KMS-11 (cell line): Measurements from ENCODE around the gene IL34.

Experiments
- H2AFZ ChIP-seq: fragments of 200-600 bp; sonication (generic); 2 replicates; pipeline ENCODE4 v1.6.1; 2016; ENCODE audit warnings: antibody characterized with exemption, mixed run types, low read depth
- H3K27ac ChIP-seq: fragments of 200-600 bp; sonication (generic); 2 replicates; pipeline ENCODE4 v1.6.1; 2016; ENCODE audit warnings: mild to moderate bottlenecking, mixed run types
- H3K27me3 ChIP-seq: fragments of 200-600 bp; sonication (generic); 2 replicates; pipeline ENCODE4 v1.6.1; 2017; ENCODE audit warnings: mild to moderate bottlenecking, low read depth, mixed run types, moderate library complexity; ENCODE audit not compliant: insufficient read depth
- H3K36me3 ChIP-seq: fragments of 200-600 bp; sonication (generic); 2 replicates; pipeline ENCODE4 v1.6.1; 2017; ENCODE audit warnings: mild to moderate bottlenecking, mixed run types; ENCODE audit not compliant: insufficient read depth
- H3K4me1 ChIP-seq: fragments of 200-600 bp; sonication (generic); 2 replicates; pipeline ENCODE4 v1.6.1; 2016; ENCODE audit warnings: mild to moderate bottlenecking, low read depth, mixed run types; ENCODE audit not compliant: poor library complexity, severe bottlenecking
- H3K4me2 ChIP-seq: fragments of 200-600 bp; sonication (generic); 2 replicates; pipeline ENCODE4 v1.7.0; 2016; ENCODE audit warnings: mild to moderate bottlenecking, mixed run types
- H3K4me3 ChIP-seq: fragments of 200-600 bp; sonication (generic); IDR thresholded peaks from 2 replicates; pipeline ENCODE4 v1.6.1; 2017; ENCODE audit warnings: low read depth, low read length, mixed read lengths; ENCODE audit not compliant: insufficient read depth
- H3K79me2 ChIP-seq: fragments of 200-600 bp; sonication (generic); 2 replicates; pipeline ENCODE4 v1.6.1; 2016; ENCODE audit warnings: low read depth, mixed run types; ENCODE audit not compliant: insufficient read depth
- H3K9ac ChIP-seq: fragments of 200-600 bp; sonication (generic); 2 replicates; pipeline ENCODE4 v1.6.1; 2016; ENCODE audit warnings: mild to moderate bottlenecking, mixed run types
- H4K20me1 ChIP-seq: fragments of 200-600 bp; sonication (generic); 2 replicates; pipeline ENCODE4 v1.6.1; 2016; ENCODE audit warnings: mild to moderate bottlenecking, mixed run types; ENCODE audit not compliant: insufficient read depth
- TF ChIP-seq, protein P1 (sequence below): fragments of 200-600 bp; sonication (generic); conservative IDR thresholded peaks from 2 replicates; pipeline ENCODE4 v1.6.1; 2017; ENCODE audit warnings: low read depth, mild to moderate bottlenecking, antibody characterized with exemption, low read length, moderate library complexity, mixed read lengths

Gene IL34

DNA sequence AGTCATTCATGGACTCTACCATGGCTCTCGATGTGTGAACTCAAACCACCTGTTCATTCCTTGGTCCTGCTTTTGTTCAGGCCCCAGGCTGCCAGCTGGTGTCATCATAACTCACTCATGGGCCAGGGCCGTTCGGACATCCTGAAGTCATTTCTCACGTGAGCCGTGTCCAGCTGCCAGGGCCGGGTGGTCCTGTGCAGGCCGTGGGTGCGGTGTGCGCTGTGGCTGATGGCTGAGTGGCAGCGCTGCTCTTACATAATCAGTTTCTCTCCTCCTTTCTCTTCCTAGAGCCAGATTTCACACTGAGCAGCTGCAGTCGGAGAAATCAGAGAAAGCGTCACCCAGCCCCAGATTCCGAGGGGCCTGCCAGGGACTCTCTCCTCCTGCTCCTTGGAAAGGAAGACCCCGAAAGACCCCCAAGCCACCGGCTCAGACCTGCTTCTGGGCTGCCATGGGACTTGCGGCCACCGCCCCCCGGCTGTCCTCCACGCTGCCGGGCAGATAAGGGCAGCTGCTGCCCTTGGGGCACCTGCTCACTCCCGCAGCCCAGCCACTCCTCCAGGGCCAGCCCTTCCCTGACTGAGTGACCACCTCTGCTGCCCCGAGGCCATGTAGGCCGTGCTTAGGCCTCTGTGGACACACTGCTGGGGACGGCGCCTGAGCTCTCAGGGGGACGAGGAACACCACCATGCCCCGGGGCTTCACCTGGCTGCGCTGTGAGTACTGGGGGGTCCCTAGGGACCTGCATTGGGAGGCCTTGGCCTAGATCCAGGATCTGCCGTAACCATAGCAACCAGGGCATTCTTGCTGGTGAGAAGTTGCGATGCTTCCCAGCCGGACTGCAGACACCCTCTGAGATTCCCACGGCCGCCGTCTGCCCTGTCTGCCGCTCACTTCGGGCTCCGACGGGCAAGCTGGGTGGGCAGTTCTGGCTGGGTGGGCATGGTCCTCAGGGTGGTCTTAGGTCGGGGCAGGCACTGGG, at the start of gene IL34:
TSS of gene IL34 (plus strand) at position 300 of the 982 bp plus-strand sequence. CDS start at position 689, 389 bp downstream.
- TF ChIP-seq, protein P1, sequence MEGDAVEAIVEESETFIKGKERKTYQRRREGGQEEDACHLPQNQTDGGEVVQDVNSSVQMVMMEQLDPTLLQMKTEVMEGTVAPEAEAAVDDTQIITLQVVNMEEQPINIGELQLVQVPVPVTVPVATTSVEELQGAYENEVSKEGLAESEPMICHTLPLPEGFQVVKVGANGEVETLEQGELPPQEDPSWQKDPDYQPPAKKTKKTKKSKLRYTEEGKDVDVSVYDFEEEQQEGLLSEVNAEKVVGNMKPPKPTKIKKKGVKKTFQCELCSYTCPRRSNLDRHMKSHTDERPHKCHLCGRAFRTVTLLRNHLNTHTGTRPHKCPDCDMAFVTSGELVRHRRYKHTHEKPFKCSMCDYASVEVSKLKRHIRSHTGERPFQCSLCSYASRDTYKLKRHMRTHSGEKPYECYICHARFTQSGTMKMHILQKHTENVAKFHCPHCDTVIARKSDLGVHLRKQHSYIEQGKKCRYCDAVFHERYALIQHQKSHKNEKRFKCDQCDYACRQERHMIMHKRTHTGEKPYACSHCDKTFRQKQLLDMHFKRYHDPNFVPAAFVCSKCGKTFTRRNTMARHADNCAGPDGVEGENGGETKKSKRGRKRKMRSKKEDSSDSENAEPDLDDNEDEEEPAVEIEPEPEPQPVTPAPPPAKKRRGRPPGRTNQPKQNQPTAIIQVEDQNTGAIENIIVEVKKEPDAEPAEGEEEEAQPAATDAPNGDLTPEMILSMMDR: no peak
- Histone ChIP-seq H2AFZ (no peak within 1 kb of the TSS), H4K20me1 (no peaks in the 10 kb centered on the region), H3K4me1 (no peaks in the 10 kb centered on the region), H3K4me2 (no peak within 1 kb of the TSS), H3K36me3 (no peaks in the 10 kb centered on the region), H3K27me3 (no peaks in the 10 kb centered on the region), H3K9ac (no peak within 1 kb of the TSS), H3K4me3 (no peak within 1 kb of the TSS), H3K27ac (no peak within 1 kb of the TSS), H3K79me2 (no peaks in the 10 kb centered on the region)

DNA sequence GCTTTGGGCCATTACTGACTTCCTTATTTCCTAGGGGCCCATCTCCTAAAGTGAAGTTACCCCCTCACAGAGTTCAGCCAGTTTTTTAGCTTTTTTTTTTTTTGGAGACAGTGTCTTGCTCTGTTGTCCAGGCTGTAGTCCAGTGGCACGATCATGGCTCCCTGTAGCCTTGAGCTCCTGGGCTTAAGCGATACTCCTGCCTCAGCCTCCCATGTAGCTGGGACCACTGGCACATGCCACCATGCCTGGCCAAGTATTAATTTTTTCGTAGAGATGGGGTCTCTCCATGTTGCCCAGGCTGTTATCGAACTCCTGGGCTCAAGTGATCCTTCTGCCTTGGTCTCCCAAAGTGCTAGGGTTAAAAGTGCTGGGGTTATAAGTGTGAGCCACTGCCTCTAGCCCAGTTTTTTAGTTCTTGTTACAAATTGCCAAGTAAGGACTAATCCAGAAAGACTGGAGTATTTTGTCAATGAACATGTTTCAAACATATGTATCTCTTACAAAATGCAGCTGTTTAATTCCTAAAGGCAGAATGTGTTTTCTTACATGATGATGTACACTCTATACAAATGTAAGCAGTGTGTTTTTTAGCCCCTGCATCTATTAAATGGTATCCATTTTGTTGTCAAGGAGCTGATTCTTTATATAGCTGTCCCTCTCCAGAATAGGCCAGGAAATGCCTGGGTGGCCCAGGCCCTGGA, 49.1 kb upstream of the IL34 start:
- Histone ChIP-seq H3K79me2 (no peaks in the 10 kb centered on the region), H3K36me3 (no peaks in the 10 kb centered on the region), H3K27me3 (no peaks in the 10 kb centered on the region)

DNA sequence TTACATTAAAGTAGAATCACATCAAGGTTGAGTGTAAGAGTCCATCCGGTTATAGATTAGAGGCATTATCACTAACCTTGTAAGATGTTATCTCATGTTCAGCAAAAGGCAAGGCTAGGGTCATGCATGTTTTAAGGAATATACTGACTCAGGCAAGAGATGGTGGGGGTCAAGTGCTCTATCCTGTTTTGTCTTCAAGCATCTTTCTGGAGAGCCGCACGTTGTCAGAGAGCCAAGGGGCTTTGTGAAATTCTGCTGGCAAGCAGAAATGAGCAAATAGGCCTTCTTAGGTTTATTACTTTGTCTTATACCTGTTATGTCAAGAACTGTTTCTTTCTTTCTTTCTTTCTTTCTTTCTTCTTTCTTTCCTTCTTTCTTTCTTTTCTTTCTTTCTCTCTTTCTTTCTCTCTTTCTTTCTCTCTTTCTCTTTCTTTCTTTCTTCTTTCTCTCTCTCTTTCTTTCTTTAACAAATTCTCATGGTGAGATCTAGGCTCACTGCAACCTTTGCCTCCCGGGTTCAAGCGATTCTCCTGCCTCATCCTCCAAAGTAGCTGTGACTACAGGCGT, 47.3 kb upstream of the IL34 start:
- TF ChIP-seq, protein P1: no peak
- Histone ChIP-seq H3K79me2 (no peaks in the 10 kb centered on the region), H3K4me3 (no peak overlapping the region), H3K27ac (no peak overlapping the region), H3K4me2 (no peak overlapping the region), H4K20me1 (no peaks in the 10 kb centered on the region), H3K27me3 (no peaks in the 10 kb centered on the region), H3K9ac (no peak overlapping the region), H3K36me3 (no peaks in the 10 kb centered on the region), H3K4me1 (no peaks in the 10 kb centered on the region), H2AFZ (no peak overlapping the region)

More for the DNA sequence above, 49.1 kb upstream of the IL34 start:
- Histone ChIP-seq H3K4me1 (no peaks in the 10 kb centered on the region), H2AFZ (no peak overlapping the region), H3K4me2 (no peak overlapping the region), H4K20me1 (no peaks in the 10 kb centered on the region), H3K27ac (no peak overlapping the region), H3K4me3 (no peak overlapping the region), H3K9ac (no peak overlapping the region)
- TF ChIP-seq, protein P1: no peak

DNA sequence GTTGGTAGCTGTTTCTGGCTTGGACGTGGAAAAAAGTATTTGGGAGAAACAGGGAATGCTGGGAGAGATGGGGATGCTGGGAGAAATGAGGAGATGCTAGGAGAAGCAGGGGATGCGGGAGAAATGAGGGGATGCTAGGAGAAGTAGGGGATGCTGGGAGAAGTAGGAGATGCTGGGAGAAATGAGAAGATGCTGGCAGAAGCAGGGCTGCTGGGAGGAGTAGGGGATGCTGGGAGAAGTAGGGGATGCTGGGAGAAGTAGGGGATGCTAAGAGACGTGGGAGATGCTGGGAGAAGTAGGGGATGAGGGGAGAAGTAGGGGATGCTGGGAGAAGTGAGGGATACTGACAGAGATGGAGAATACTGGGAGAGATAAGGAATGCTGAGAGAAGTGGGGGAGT, 45.6 kb upstream of the IL34 start:
- Histone ChIP-seq H3K4me3 (no peak overlapping the region), H3K9ac (no peak overlapping the region), H3K4me2 (no peak overlapping the region), H3K27ac (no peak overlapping the region), H2AFZ (no peak overlapping the region), H3K4me1 (no peaks in the 10 kb centered on the region), H3K79me2 (no peaks in the 10 kb centered on the region), H3K27me3 (no peaks in the 10 kb centered on the region), H3K36me3 (no peaks in the 10 kb centered on the region), H4K20me1 (no peaks in the 10 kb centered on the region)
- TF ChIP-seq, protein P1: no peak
